SIG-M5 treated with dmso at 0.1 percent for 504 hours (cell line): ENCODE measurements around the gene SPAG9.

ENCODE experiments used
- DNase-seq: peaks from one replicate; lab custom pipeline; 2025; ENCODE audit not compliant: unreplicated experiment; lab: John Stamatoyannopoulos, UW

The SPAG9 gene

GRCh38 chr17:51120739-51121619 is at the start of gene SPAG9:
Gene SPAG9 (minus strand): TSS chr17:51120868. CDS start chr17:51120656, 212 bp downstream.
- DNase-seq, result peak; percentile 97

GRCh38 chr17:51169340-51169739 is 48.7 kb upstream of the SPAG9 start:
- DNase-seq, result no peak

GRCh38 chr17:51166987-51167931 is 46.6 kb upstream of the SPAG9 start:
- DNase-seq, result peak; percentile 64

GRCh38 chr17:51166198-51166986 is 45.7 kb upstream of the SPAG9 start, which contains the start of gene NME2:
Gene NME2 (plus strand): TSS chr17:51166411. CDS start chr17:51166831, 420 bp downstream.
- DNase-seq, result peak; percentile 87

GRCh38 chr17:51165680-51166197 is 45.1 kb upstream of the SPAG9 start:
- no peak for DNase-seq

GRCh38 chr17:51164911-51165679 is 44.4 kb upstream of the SPAG9 start:
- no peak for DNase-seq

- no peak for DNase-seq
These were observed 40.9 kb upstream of the SPAG9 start for GRCh38 chr17:51161541-51161940.

- no peak for DNase-seq
These were observed 38.9 kb upstream of the SPAG9 start for GRCh38 chr17:51159604-51160003.

GRCh38 chr17:51155416-51155815 is 34.7 kb upstream of the SPAG9 start:
- DNase-seq, result no peak

- DNase-seq, result peak; percentile 26
These were observed 33.5 kb upstream of the SPAG9 start for GRCh38 chr17:51154176-51154575.

- peak; percentile 100 for DNase-seq
These were observed 32.8 kb upstream of the SPAG9 start, which contains the start of gene NME1 for GRCh38 chr17:51153210-51154072. Gene NME1 (plus strand): TSS chr17:51153559. CDS start chr17:51155655, 2,096 bp downstream.

- DNase-seq, result no peak
These were observed 32.1 kb upstream of the SPAG9 start for GRCh38 chr17:51152766-51153209.

GRCh38 chr17:51150932-51151331 is 30.3 kb upstream of the SPAG9 start:
- DNase-seq, result no peak

GRCh38 chr17:51149163-51149562 is 28.5 kb upstream of the SPAG9 start:
- no peak for DNase-seq

GRCh38 chr17:51147650-51148049 is 27.0 kb upstream of the SPAG9 start:
- no peak for DNase-seq

- no peak for DNase-seq
These were observed 23.8 kb upstream of the SPAG9 start for GRCh38 chr17:51144266-51145022.

GRCh38 chr17:51142597-51142996 is 21.9 kb upstream of the SPAG9 start:
- DNase-seq, result no peak

GRCh38 chr17:51135956-51136355 is 15.3 kb upstream of the SPAG9 start:
- no peak for DNase-seq
